Activated naive CD8-positive, alpha-beta T cell treated with anti-CD3 and anti-CD28 coated beads for 36 hours (primary cell): ENCODE measurements around the gene C19orf47. TPM values are rescaled to one million over a fixed set of nuclear protein-coding genes. Genes with fewer than 3 reads are reported as not detected.
"Not testable (repeated sequence)": the region's sequence is repeated elsewhere in the genome, so short reads cannot be mapped to it uniquely, and the experiment has no call there.

Experiments
- DNase-seq: peaks from one replicate; pipeline ENCODE4 v3.0.0; 2021
- H3K27ac Mint-ChIP-seq: one replicate; pipeline ENCODE4 v1.8.0; 2022; ENCODE audit warnings: mild to moderate bottlenecking, moderate library complexity, mixed read lengths
- H3K27me3 Mint-ChIP-seq: one replicate; pipeline ENCODE4 v1.8.0; 2022; ENCODE audit warnings: mild to moderate bottlenecking, mixed read lengths
- H3K36me3 Mint-ChIP-seq: one replicate; pipeline ENCODE4 v1.8.0; 2021; ENCODE audit warnings: mild to moderate bottlenecking, mixed read lengths
- H3K4me1 Mint-ChIP-seq: one replicate; pipeline ENCODE4 v1.8.0; 2021; ENCODE audit warnings: mixed read lengths
- H3K4me3 Mint-ChIP-seq: one replicate; pipeline ENCODE4 v1.8.0; 2022; ENCODE audit warnings: mild to moderate bottlenecking, moderate library complexity, mixed read lengths
- H3K9me3 Mint-ChIP-seq: one replicate; pipeline ENCODE4 v1.8.0; 2022; ENCODE audit warnings: mixed read lengths
- total RNA-seq, 2 experiments: library from RNA; stranded (reverse); gene quantifications; one replicate each; pipeline ENCODE4 v1.2.3, GENCODE V29; 2021

C19orf47 gene
- total RNA-seq, 2 experiments from 2014 or later = 26.1 to 28.1 TPM

DNA sequence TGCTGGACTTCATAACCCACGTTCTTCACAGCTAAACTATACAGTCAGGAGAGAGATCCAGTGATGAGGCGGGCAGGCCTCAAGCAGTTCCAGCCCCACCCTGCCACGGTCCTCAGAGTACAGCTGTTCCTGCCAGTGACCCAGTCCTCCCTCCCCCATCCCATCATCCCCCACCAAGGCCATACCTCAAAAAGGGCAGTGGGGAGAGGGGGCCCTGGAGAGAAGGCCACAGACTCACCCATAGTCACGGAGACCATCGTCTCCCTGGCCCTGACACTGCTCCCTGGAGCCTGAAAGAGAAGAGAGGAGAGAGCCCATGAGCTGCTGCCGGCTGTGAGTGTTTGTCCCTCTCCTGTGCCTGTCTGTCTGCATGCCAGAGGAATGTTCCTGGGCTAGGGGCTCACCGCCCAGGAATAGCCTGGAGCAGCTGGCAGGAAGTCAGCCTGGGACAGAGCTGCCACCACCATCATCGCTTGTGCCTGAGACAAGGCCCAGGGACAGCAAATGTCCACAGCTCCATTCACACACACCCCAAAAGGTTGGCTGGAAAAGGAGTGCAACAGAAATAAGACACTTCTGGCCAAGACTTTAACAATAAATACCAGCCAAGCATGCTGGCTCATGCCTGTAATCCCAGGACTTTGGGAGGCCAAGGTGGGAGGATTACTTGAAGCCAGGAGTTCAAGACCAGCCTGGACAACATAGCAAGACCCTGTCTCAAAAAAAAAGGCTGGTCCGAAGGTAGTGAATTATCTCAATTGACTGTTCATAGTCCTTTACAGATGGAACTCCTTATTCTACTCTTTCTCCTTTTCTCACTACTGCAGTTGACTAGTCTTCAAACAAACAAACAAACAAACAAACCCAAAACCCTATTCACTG is 6.4 kb downstream of the C19orf47 start:
- H3K27ac Mint-ChIP-seq = no peak overlapping the region
- no peak overlapping the region for H3K4me3 Mint-ChIP-seq
- DNase-seq = no peak
- H3K9me3 Mint-ChIP-seq = no peaks in the 10 kb centered on the region
- peaks cover 7% of the 10 kb centered on the region for H3K36me3 Mint-ChIP-seq
- no peaks in the 10 kb centered on the region for H3K4me1 Mint-ChIP-seq
- H3K27me3 Mint-ChIP-seq = no peaks in the 10 kb centered on the region

DNA sequence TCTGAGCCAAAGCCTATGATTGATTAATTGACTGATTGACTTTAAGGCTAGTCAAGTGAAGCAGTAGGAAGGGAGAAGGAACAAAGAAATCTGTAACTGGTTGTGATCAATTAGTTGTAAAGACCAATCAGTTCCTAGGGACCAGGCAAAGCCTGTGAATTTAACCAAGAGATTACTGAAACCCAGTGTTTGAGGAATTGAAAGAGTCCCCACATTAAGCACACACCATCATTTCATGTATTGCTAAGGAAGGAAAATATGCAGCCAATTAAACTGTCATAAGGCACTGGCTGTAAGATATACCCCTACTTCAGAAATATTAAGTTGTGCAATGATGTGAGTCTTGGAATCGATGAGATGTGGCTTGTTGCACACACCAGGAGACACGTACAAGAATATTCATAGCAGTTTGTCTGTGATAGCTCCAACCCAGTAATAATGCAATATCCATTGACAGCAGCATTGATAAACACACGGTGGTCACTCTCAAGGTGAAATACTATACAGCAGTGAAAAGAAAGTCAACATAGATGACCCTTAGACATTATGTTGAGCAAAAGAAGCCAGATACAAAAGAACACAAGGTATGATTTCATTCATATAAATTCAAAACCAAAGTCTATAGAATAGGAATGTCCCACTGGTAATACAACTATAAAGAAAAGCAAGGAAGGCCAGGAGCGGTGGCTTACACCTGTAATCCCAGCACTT is 9.0 kb downstream of the C19orf47 start:
- H3K4me1 Mint-ChIP-seq = no peaks in the 10 kb centered on the region
- no peak for DNase-seq
- H3K9me3 Mint-ChIP-seq = no peaks in the 10 kb centered on the region
- no peak overlapping the region for H3K4me3 Mint-ChIP-seq
- no peak overlapping the region for H3K27ac Mint-ChIP-seq
- H3K36me3 Mint-ChIP-seq = peaks cover 10% of the 10 kb centered on the region
- no peaks in the 10 kb centered on the region for H3K27me3 Mint-ChIP-seq

DNA sequence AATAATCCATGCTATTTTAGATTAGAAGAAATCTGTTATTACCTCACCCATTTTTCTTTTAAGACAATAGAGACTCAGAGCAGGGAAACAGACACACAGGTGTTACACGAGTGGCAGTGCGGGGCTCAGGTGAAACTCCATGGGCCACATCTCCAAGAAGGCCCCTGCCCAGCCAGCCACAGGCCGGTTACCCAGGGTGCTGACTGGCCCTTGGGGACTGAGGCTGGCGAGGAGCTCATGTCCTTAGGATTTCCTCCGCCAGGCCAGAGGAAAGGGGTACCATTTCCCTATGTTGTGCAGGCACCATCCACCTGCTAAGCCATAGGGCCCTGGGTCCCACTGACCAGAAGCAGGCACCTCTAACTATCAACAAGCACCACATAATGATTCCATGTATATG is 10.6 kb downstream of the C19orf47 start:
- Mint-ChIP-seq H3K9me3 (no peaks in the 10 kb centered on the region), H3K27me3 (no peaks in the 10 kb centered on the region), H3K27ac (no peak overlapping the region), H3K4me3 (no peak overlapping the region), H3K4me1 (no peaks in the 10 kb centered on the region), H3K36me3 (peaks cover 14% of the 10 kb centered on the region)
- DNase-seq = no peak

DNA sequence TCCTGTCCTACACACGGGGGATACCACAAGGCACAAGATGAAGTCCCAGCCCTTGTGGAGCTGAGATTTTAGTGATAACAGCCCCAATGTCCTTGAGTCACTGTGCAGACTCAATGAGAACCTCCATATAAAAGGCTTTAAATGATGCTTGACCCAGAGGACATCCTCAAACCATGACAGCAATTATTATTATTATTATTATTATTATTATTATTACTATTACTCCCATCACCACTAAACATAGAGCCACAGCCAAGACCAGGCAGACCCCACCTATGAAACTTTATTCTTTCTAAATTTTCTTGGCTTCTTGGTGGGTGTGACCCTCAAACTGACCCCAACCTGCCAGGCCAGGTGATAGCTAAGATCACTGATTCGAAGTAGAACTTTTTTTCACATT is 11.1 kb downstream of the C19orf47 start:
- no peak for DNase-seq
- Mint-ChIP-seq H3K36me3 (peaks cover 14% of the 10 kb centered on the region), H3K4me3 (no peak overlapping the region), H3K4me1 (no peaks in the 10 kb centered on the region), H3K27ac (no peak overlapping the region), H3K27me3 (no peaks in the 10 kb centered on the region), H3K9me3 (no peaks in the 10 kb centered on the region)

DNA sequence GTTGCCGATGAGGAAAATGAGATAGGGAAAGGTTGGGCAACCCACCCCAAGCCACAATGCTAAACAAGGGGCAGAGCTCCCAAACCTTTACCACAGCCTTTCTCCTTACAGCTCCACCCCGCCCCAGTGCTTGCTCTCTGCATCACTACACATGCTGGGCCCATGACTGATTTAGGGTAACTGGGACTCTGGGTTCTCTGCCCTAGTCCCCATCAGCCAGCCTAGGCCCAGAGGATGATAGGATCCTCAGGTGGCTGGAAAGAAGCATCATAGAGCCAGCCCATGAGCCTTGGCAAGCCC is 11.6 kb downstream of the C19orf47 start:
- H3K9me3 Mint-ChIP-seq = no peaks in the 10 kb centered on the region
- H3K4me3 Mint-ChIP-seq = no peak overlapping the region
- no peaks in the 10 kb centered on the region for H3K27me3 Mint-ChIP-seq
- DNase-seq = no peak
- H3K27ac Mint-ChIP-seq = no peak overlapping the region
- H3K4me1 Mint-ChIP-seq = no peaks in the 10 kb centered on the region
- peaks cover 14% of the 10 kb centered on the region for H3K36me3 Mint-ChIP-seq

DNA sequence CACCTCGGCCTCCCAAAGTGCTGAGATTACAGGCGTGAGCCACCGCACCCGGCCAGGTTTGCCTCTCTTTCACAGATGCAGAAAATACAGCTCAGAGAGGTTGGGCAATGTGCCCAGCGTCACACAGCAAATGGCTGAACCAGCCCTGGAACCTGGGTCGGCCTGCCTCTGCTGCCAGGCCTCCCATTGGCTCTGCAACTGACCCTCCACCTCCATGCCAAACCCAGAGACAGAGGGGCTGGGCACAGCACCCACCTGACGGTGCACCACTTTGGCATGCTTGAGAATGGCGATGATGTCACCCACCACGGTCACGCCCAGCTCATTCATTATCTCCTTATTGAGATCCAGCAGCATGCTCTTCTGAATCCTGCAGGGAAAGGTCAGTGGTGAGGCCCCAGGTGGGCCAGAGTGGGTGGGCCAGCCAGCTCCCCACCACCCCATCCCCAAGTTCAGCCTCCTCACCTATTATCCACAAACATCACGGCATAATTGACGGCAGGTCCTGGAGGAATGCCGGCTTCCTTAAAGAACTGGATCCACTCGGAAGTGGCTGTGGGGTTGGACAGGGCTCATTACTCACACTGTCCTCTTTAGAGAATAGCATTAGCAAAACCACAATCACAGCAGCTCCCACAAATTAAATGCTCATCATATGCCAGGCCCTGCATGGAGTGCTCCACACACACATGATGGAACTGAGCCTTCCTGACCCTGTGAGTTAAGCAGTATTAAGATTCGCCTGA is 12.2 kb downstream of the C19orf47 start:
- Mint-ChIP-seq H3K27me3 (no peaks in the 10 kb centered on the region), H3K27ac (no peak overlapping the region), H3K9me3 (no peaks in the 10 kb centered on the region), H3K4me3 (no peak overlapping the region), H3K36me3 (peaks cover 14% of the 10 kb centered on the region), H3K4me1 (no peaks in the 10 kb centered on the region)
- DNase-seq = no peak

DNA sequence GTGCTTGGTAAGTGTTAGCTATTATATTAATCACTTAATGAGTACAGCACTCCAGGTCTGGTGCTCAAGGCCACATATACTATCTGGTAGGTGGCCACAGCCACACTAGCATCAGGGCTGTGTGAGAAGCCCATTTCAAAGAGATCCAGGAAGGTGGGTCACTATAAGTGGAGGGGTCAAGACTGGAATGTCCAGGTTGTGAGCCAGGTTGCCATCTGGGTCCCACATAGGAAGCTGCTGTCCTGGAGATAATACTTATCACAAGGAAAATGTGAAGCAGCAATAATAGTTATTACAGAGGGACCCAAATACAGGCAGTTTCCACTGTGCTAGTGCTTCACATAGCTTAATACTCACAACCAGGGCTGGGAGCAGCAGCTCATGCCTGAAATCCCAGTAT is 13.1 kb downstream of the C19orf47 start:
- no peaks in the 10 kb centered on the region for H3K9me3 Mint-ChIP-seq

DNA sequence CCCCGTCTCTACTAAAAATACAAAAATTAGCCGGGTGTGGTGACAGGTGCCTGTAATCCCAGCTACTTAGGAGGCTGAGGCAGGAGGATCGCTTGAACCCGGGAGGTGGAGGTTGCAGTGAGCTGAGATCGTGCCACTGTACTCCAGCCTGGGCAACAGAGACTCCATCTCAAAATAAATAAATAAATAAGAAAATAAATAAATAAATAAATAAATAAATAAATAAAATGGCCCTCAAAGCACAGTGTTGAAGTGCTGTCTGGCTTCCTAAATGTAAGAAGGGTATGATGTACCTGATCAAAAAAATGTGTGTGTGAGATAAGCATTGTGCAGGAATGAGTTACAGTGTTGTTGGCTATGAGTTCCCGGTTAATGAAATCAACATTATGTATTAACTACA is 15.1 kb downstream of the C19orf47 start:
- H3K36me3 Mint-ChIP-seq = peaks cover 11% of the 10 kb centered on the region
- not testable (repeated sequence) for H3K4me3 Mint-ChIP-seq, H3K4me1 Mint-ChIP-seq, H3K27me3 Mint-ChIP-seq, DNase-seq, H3K27ac Mint-ChIP-seq, H3K9me3 Mint-ChIP-seq

More for the DNA sequence above, 13.1 kb downstream of the C19orf47 start:
- Mint-ChIP-seq H3K36me3 (peaks cover 14% of the 10 kb centered on the region), H3K4me3 (no peak overlapping the region), H3K27ac (no peak overlapping the region), H3K4me1 (no peaks in the 10 kb centered on the region), H3K27me3 (no peaks in the 10 kb centered on the region)
- no peak for DNase-seq

DNA sequence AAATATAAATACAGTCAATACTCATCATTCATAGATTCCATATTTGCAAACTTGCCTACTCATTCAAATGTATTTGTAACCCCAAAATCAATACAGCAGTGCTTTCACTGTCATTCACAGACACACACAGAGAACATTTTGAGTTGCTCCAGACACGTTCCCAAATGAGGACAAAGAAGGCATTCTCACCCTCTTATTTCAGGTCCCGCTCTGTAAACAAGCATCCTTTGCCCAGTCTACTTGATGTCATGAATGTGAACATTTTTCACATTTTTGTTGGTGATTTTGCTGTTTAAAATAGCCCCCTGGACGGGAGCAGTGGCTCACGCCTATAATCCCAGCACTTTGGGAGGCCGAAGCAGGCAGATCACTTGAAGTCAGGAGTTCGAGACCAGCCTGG is 15.5 kb downstream of the C19orf47 start:
- no peak for DNase-seq
- Mint-ChIP-seq H3K27me3 (no peaks in the 10 kb centered on the region), H3K36me3 (peaks cover 11% of the 10 kb centered on the region), H3K4me1 (no peaks in the 10 kb centered on the region), H3K4me3 (no peak overlapping the region), H3K27ac (no peak overlapping the region), H3K9me3 (no peaks in the 10 kb centered on the region)

DNA sequence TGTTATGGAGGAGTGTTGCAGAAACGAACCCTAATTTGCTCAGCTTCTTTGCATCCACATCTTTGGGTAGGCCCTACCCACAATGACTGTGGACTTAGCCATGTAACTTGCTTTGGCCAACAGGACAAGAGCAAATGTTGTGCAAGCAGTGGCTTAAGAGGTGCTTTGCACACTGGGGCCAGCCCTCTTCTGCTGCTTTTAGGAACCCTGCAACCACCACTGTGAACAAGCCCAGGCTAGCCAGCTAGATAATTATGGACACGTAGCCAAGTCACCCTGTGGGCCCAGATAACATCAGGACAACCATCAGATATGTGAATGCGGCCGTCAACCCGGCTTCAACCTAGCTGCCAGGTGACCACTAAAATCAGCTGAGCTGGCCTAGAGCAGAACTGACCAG is 17.1 kb downstream of the C19orf47 start:
- H3K27me3 Mint-ChIP-seq = no peaks in the 10 kb centered on the region
- no peaks in the 10 kb centered on the region for H3K4me1 Mint-ChIP-seq
- no peak for DNase-seq
- H3K36me3 Mint-ChIP-seq = peaks cover 10% of the 10 kb centered on the region
- H3K9me3 Mint-ChIP-seq = no peaks in the 10 kb centered on the region
- H3K4me3 Mint-ChIP-seq = no peak overlapping the region
- H3K27ac Mint-ChIP-seq = no peak overlapping the region

DNA sequence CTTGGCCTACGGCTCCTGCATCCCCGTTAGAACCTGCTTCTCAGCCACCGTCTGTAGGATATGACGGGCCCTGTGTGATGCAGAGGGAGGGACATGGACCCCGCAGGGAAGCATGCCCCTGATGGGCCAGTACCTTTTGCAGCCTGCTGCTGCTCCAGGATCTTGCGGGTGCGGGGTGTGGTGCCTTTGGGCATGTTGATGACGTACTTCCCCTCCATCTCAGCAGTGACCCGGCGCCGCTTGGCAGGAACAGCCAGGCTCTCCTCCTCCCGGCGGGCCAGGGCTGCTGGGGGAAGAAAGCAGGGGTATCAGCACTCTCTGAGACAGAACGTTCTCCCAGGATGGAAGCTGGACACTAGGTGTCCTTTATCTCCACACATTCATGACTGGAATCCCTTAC is 22.0 kb downstream of the C19orf47 start:
- H3K4me3 Mint-ChIP-seq = no peak overlapping the region
- no peak overlapping the region for H3K27ac Mint-ChIP-seq
- H3K27me3 Mint-ChIP-seq = no peaks in the 10 kb centered on the region
- H3K9me3 Mint-ChIP-seq = no peaks in the 10 kb centered on the region
- peaks cover 11% of the 10 kb centered on the region for H3K36me3 Mint-ChIP-seq
- DNase-seq = no peak
- no peaks in the 10 kb centered on the region for H3K4me1 Mint-ChIP-seq

DNA sequence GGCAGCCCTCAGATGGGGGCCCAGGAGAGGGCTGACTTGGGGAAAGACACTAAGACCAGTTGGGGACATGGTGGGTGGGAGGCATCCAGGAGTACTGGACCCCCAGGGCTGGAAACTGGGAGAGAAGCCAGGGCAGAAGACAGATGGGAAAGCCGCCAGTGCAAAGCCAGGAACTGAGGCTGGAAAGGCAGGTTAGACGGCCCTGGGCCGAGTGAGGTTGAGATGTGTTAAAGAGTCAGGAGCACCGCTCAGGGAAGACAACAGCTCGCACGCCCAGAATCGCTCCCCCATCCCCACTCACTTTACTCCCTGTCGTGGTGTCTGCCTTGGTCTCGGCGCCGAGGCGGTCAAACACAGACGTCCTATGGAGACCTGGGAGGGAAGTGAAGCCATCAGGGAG is 24.5 kb downstream of the C19orf47 start:
- H3K27ac Mint-ChIP-seq = no peak overlapping the region
- H3K27me3 Mint-ChIP-seq = no peaks in the 10 kb centered on the region
- no peak for DNase-seq
- H3K4me1 Mint-ChIP-seq = no peaks in the 10 kb centered on the region
- no peaks in the 10 kb centered on the region for H3K9me3 Mint-ChIP-seq
- no peak overlapping the region for H3K4me3 Mint-ChIP-seq
- peaks cover 16% of the 10 kb centered on the region for H3K36me3 Mint-ChIP-seq

DNA sequence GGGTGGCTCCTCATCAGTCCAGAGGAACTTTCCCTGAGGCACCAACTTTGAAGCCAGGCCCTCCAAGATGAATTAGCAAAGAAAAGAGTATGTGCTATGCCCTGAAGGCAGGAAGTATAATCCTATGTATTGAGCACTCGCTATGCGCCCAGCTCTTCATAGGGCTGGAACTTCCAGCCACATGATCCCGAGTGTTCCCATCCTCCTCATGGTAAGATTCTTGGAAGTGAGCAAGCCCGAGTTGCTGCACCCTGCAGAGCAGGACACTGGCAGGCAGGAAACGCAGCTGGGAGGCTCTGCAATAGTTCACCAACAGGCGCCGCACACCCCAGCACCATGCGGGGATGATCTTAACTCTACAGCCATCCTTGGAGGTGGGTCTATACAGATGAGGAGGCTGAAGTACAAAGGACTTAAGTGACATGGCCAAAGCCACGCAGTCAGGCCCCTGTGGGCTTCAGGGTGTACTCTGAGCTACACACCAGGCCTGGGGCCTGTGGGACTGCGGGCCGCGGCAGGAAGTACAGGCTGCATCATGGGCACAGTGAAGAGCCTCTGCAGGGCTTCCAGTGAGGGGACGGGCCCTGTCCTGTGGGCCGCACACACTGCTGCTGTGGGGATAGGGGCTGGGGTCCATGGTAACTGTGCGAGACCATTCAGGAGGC is 25.1 kb downstream of the C19orf47 start:
- Mint-ChIP-seq H3K36me3 (peaks cover 17% of the 10 kb centered on the region), H3K9me3 (no peaks in the 10 kb centered on the region), H3K4me3 (no peak overlapping the region), H3K27ac (no peak overlapping the region), H3K27me3 (no peaks in the 10 kb centered on the region), H3K4me1 (no peaks in the 10 kb centered on the region)
- no peak for DNase-seq

DNA sequence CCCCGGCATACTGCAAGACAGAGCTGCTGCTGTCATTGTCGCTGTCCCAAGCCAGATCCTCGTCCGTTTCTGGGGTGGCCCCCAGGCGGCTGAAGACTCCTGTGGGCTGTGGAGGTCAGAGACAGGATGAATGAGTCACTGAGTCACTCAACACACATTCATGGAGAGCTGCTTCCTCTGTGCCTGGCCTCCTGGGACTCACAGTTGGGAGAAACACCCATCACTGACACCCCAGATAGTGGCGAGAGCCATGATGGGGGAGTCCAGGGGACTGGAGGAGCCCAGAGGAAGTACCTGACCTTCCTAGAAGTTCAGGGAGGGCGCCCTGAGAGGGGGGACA is 26.0 kb downstream of the C19orf47 start:
- no peak overlapping the region for H3K4me3 Mint-ChIP-seq
- DNase-seq = no peak
- H3K27me3 Mint-ChIP-seq = no peaks in the 10 kb centered on the region
- H3K36me3 Mint-ChIP-seq = peaks cover 17% of the 10 kb centered on the region
- H3K27ac Mint-ChIP-seq = no peak overlapping the region
- H3K9me3 Mint-ChIP-seq = no peaks in the 10 kb centered on the region
- no peaks in the 10 kb centered on the region for H3K4me1 Mint-ChIP-seq
